Measurements from ENCODE around the gene MGLL. TPM values are rescaled to one million over a fixed set of nuclear protein-coding genes. Genes with fewer than 3 reads are reported as not detected.
A peak's percentile ranks its signal among the peaks of the same experiment; 100 is the strongest.

MGLL gene
- total RNA-seq, 3 donors from 2014 or later: 212 to 515 (median 221) TPM

- Histone ChIP-seq H3K4me1 (ENCODE audit: low read depth) (peaks cover 37% of the 10 kb centered on the region), H3K36me3 (ENCODE audit: low read depth) (no peaks in the 10 kb centered on the region), H3K4me3 (no peak overlapping the region), H3K9me3 (no peaks in the 10 kb centered on the region)
- no peak for TF ChIP-seq CTCF (IDR thresholded peaks at IDR 0.05)
- intact Hi-C loops (cut with DNase I, micrococcal nuclease): no loop called here
- DNase-seq (peak in 1 of 3 donors; percentile 24), ATAC-seq (no peak)
These were observed 39.1 kb downstream of the MGLL start for GRCh38 chr3:127783166-127783565.

GRCh38 chr3:127781411-127782001 lies 40.8 kb downstream of the MGLL start:
- no peak overlapping the region for H3K4me3 ChIP-seq
- H3K4me1 ChIP-seq (ENCODE audit: low read depth): peaks cover 25% of the 10 kb centered on the region
- peak in 1 of 3 donors; percentile 28 for DNase-seq
- no peaks in the 10 kb centered on the region for H3K36me3 ChIP-seq (ENCODE audit: low read depth)
- H3K9me3 ChIP-seq: no peaks in the 10 kb centered on the region
- intact Hi-C loops (cut with DNase I, micrococcal nuclease): no loop called here
- no peak for TF ChIP-seq CTCF (IDR thresholded peaks at IDR 0.05)
- no peak for ATAC-seq

- DNase-seq (no peak), ATAC-seq (no peak)
- H3K36me3 ChIP-seq (ENCODE audit: low read depth): no peaks in the 10 kb centered on the region
- H3K4me3 ChIP-seq: no peak overlapping the region
- no peak for TF ChIP-seq CTCF (IDR thresholded peaks at IDR 0.05)
- peaks cover 20% of the 10 kb centered on the region for H3K4me1 ChIP-seq (ENCODE audit: low read depth)
- intact Hi-C loops (cut with DNase I, micrococcal nuclease): no loop called here
- H3K9me3 ChIP-seq: no peaks in the 10 kb centered on the region
These were observed 41.5 kb downstream of the MGLL start for GRCh38 chr3:127780536-127781400.

- peak; percentile 45 for ATAC-seq
- Histone ChIP-seq H3K36me3 (ENCODE audit: low read depth) (no peaks in the 10 kb centered on the region), H3K4me1 (ENCODE audit: low read depth) (peaks cover 13% of the 10 kb centered on the region), H3K9me3 (no peaks in the 10 kb centered on the region), H3K4me3 (no peak overlapping the region)
- intact Hi-C loops (cut with DNase I, micrococcal nuclease): no loop called here
- peak in 1 of 3 donors; percentile 8 for DNase-seq
- TF ChIP-seq CTCF (IDR thresholded peaks at IDR 0.05): no peak
These were observed 42.6 kb downstream of the MGLL start for GRCh38 chr3:127779747-127780146.

GRCh38 chr3:127777921-127778656 lies 44.2 kb downstream of the MGLL start:
- Histone ChIP-seq H3K4me1 (ENCODE audit: low read depth) (peaks cover 8% of the 10 kb centered on the region), H3K4me3 (no peak overlapping the region), H3K36me3 (ENCODE audit: low read depth) (no peaks in the 10 kb centered on the region), H3K9me3 (no peaks in the 10 kb centered on the region)
- peak; percentile 61 for ATAC-seq
- intact Hi-C loops (cut with DNase I, micrococcal nuclease): no loop called here
- TF ChIP-seq CTCF (IDR thresholded peaks at IDR 0.05): no peak
- peak in 1 of 3 donors; percentile 22 for DNase-seq

Measured in mucosa of descending colon (tissue), 3 donors.